HepG2 (cell line): ENCODE measurements around the gene ZNF512B. TPM values are rescaled to one million over a fixed set of nuclear protein-coding genes. Genes with fewer than 3 reads are reported as not detected.

Source experiments
- ARID3A ChIP-seq: IDR thresholded peaks from 2 replicates; pipeline ENCODE4 v1.6.1; 2012; ENCODE audit warnings: low read depth, low read length, improper control_type of control experiment
- BRCA1 ChIP-seq: sonication (generic); formaldehyde crosslinking; IDR thresholded peaks from 2 replicates; pipeline ENCODE4 v1.4.0; 2020; ENCODE audit warnings: missing genetic modification reagents
- CC2D1A ChIP-seq: sonication (generic); formaldehyde crosslinking; IDR thresholded peaks from 2 replicates; pipeline ENCODE4 v1.8.1; 2023; ENCODE audit warnings: mild to moderate bottlenecking, missing genetic modification reagents
- CHD4 ChIP-seq: fragments of 200-600 bp; sonication (generic); IDR thresholded peaks from 2 replicates; pipeline ENCODE4 v1.7.0; 2017; ENCODE audit warnings: mild to moderate bottlenecking, low read length, borderline replicate concordance
- ELK4 ChIP-seq: sonication (generic); formaldehyde crosslinking; IDR thresholded peaks from 2 replicates; pipeline ENCODE4 v1.9.0; 2021; ENCODE audit warnings: missing genetic modification reagents, borderline replicate concordance
- HHEX ChIP-seq: IDR thresholded peaks from 2 replicates; pipeline ENCODE4 v1.6.1; 2016; ENCODE audit warnings: control low read depth
- HOXA9 ChIP-seq: sonication (generic); formaldehyde crosslinking; IDR thresholded peaks from 2 replicates; pipeline ENCODE4 v1.8.1; 2022; ENCODE audit warnings: missing genetic modification reagents, mild to moderate bottlenecking, moderate library complexity, borderline replicate concordance
- MBNL3 ChIP-seq: fragments of 250-450 bp; sonication (Bioruptor Pico); conservative IDR thresholded peaks from 2 replicates; pipeline ENCODE4 v1.8.0; 2022; ENCODE audit warnings: mild to moderate bottlenecking, inconsistent platforms
- MXD1 ChIP-seq: sonication (generic); formaldehyde crosslinking; IDR thresholded peaks from 2 replicates; pipeline ENCODE4 v1.4.0; 2020; ENCODE audit warnings: mild to moderate bottlenecking, missing genetic modification reagents
- RFX1 ChIP-seq: fragments of 450-650 bp; IDR thresholded peaks from 2 replicates; pipeline ENCODE4 v1.6.1; 2017
- SMC3 ChIP-seq: IDR thresholded peaks from 2 replicates; pipeline ENCODE4 v1.6.1; 2011; ENCODE audit warnings: low read length, improper control_type of control experiment
- TBL1XR1 ChIP-seq: fragments of 150-350 bp; IDR thresholded peaks from 2 replicates; pipeline ENCODE4 v1.6.1; 2014; ENCODE audit warnings: borderline replicate concordance, low read length; ENCODE audit not compliant: partially characterized antibody
- U2AF1 ChIP-seq: fragments of 200-400 bp; formaldehyde crosslinking; optimal IDR thresholded peaks from 2 replicates; pipeline ENCODE3; 2017; ENCODE audit warnings: mild to moderate bottlenecking, low read depth, low read length
- YEATS4 ChIP-seq: sonication (generic); formaldehyde crosslinking; IDR thresholded peaks from 2 replicates; pipeline ENCODE4 v1.4.0; 2020; ENCODE audit warnings: missing genetic modification reagents, borderline replicate concordance
- ZKSCAN1 ChIP-seq: fragments of 150-350 bp; IDR thresholded peaks from 2 replicates; pipeline ENCODE4 v1.6.1; 2014; ENCODE audit warnings: low read length
- ZNF296 ChIP-seq: sonication (generic); formaldehyde crosslinking; conservative IDR thresholded peaks from 2 replicates; pipeline ENCODE4 v1.5.0; 2020; ENCODE audit warnings: mild to moderate bottlenecking, missing genetic modification reagents
- ZNF609 ChIP-seq: sonication (generic); formaldehyde crosslinking; IDR thresholded peaks from 2 replicates; pipeline ENCODE4 v1.4.0; 2020; ENCODE audit warnings: mild to moderate bottlenecking, missing genetic modification reagents, borderline replicate concordance
- ZNF737 ChIP-seq: sonication (generic); formaldehyde crosslinking; IDR thresholded peaks from 2 replicates; pipeline ENCODE4 v1.5.0; 2020; ENCODE audit warnings: missing genetic modification reagents, mild to moderate bottlenecking, borderline replicate concordance
- polyA plus RNA-seq, 8 experiments: library from polyadenylated mRNA; depleted of rRNA in 3 of 8; stranded (reverse) in 7 of 8; unstranded in 1 of 8; fragments of >200 nt; fragmentation: Illumina TruSeq in 4 of 8; extraction: Trizol in 4 of 8; gene quantifications; 2 replicates each; pipeline versions ENCODE4 v1.2.1 to v1.2.3, GENCODE V29; 2011 to 2016; ENCODE audit warnings: low read depth in 4 of 8, missing spikeins in 1 of 8, mixed read lengths in 1 of 8; ENCODE audit not compliant: insufficient read depth in 1 of 8
- total RNA-seq, 5 experiments: library from RNA; depleted of rRNA; stranded (reverse); fragments of >200 nt; fragmentation: Illumina TruSeq; extraction: Trizol; gene quantifications; 2 replicates each; pipeline ENCODE4 v1.2.3, GENCODE V29; 2016; ENCODE audit warnings: low read depth in 1 of 5

Gene ZNF512B
- total and polyA plus RNA-seq, 2 of the 13 experiments (the other 11 are each of a cell fraction or from before 2014, with no cell fraction given), result 11.5 to 30.6 TPM

GRCh38 chr20:63955827-63956663 lies 13.7 kb downstream of the ZNF512B start, which contains the start of gene UCKL1 (continued):
- TF ChIP-seq CC2D1A (peak; percentile 14; the same call in 1 of the 2 replicates), HOXA9 (CRISPR knock-in tag) (peak; percentile 92), CHD4 (no peak), ARID3A (no peak), ZNF609 (CRISPR knock-in tag) (peak; percentile 87), HHEX (CRISPR knock-in tag) (no peak), SMC3 (no peak; the same call in 1 of the 2 replicates), MBNL3 (CRISPR knock-in tag) (0 out of 2 replicates have a peak, but pooled peaks have one; percentile 55), U2AF1 (peak; percentile 96), TBL1XR1 (peak; percentile 88), ELK4 (peak; percentile 92), BRCA1 (peak; percentile 97), ZNF296 (CRISPR knock-in tag) (peak; percentile 31), MXD1 (CRISPR knock-in tag) (peak; percentile 97), ZNF737 (CRISPR knock-in tag) (peak; percentile 66), YEATS4 (peak; percentile 100), ZKSCAN1 (no peak), RFX1 (no peak; the same call in 1 of the 2 replicates)
